HG03159 (cell line): ENCODE results near the gene CUL5.
"Not testable (repeated sequence)": the region's sequence is repeated elsewhere in the genome, so short reads cannot be mapped to it uniquely, and the experiment has no call there.

Experiments
- ATAC-seq: cut with Tn5 transposase; IDR thresholded peaks from one replicate; pipeline ENCODE4 v1.9.1; 2021; ENCODE audit warnings: mild to moderate bottlenecking, moderate library complexity; ENCODE audit not compliant: unreplicated experiment

Gene CUL5

GRCh38 chr11:108111126-108111525, 102.4 kb downstream of the CUL5 start:
- no peak for ATAC-seq

- ATAC-seq: no peak
Observed at GRCh38 chr11:108112057-108112456, 103.4 kb downstream of the CUL5 start.

GRCh38 chr11:108115500-108116140, 106.9 kb downstream of the CUL5 start:
- no peak for ATAC-seq

- no peak for ATAC-seq
Observed at GRCh38 chr11:108117746-108118371, 109.2 kb downstream of the CUL5 start.

- ATAC-seq: not testable (repeated sequence)
Observed at GRCh38 chr11:108120936-108121273, 112.2 kb downstream of the CUL5 start.

GRCh38 chr11:108121274-108122155, 112.8 kb downstream of the CUL5 start, which contains the start of gene ACAT1:
Gene ACAT1 (plus strand): TSS chr11:108121567. CDS start chr11:108121607, 40 bp downstream.
- ATAC-seq: peak; percentile 95

GRCh38 chr11:108122166-108122628, 113.5 kb downstream of the CUL5 start:
- ATAC-seq: no peak

GRCh38 chr11:108125096-108125495, 116.4 kb downstream of the CUL5 start:
- no peak for ATAC-seq

GRCh38 chr11:108128772-108129171, 120.1 kb downstream of the CUL5 start:
- no peak for ATAC-seq

- no peak for ATAC-seq
Observed at GRCh38 chr11:108131993-108132392, 123.3 kb downstream of the CUL5 start.

- ATAC-seq: not testable (repeated sequence)
Observed at GRCh38 chr11:108132993-108133538, 124.4 kb downstream of the CUL5 start.

- no peak for ATAC-seq
Observed at GRCh38 chr11:108135845-108136544, 127.3 kb downstream of the CUL5 start.

- ATAC-seq: no peak
Observed at GRCh38 chr11:108137212-108137611, 128.5 kb downstream of the CUL5 start.

- ATAC-seq: no peak
Observed at GRCh38 chr11:108142304-108142703, 133.6 kb downstream of the CUL5 start.

GRCh38 chr11:108144615-108145014, 135.9 kb downstream of the CUL5 start:
- no peak for ATAC-seq

- ATAC-seq: no peak
Observed at GRCh38 chr11:108147150-108147549, 138.5 kb downstream of the CUL5 start.

- no peak for ATAC-seq
Observed at GRCh38 chr11:108148556-108148955, 139.9 kb downstream of the CUL5 start.

GRCh38 chr11:108154591-108154990, 145.9 kb downstream of the CUL5 start:
- ATAC-seq: no peak
